H1 (cell line): Measurements from ENCODE around the gene ASZ1. TPM values are rescaled to one million over a fixed set of nuclear protein-coding genes. Genes with fewer than 3 reads are reported as not detected.

Experiments used
- CBX8 ChIP-seq: fragments of 300-800, 300-1000 bp; sonication (generic); IDR thresholded peaks from 2 replicates; pipeline ENCODE4 v1.7.1; 2016; ENCODE audit warnings: low read depth, low read length, borderline replicate concordance
- NANOG ChIP-seq: IDR thresholded peaks from 2 replicates; pipeline ENCODE4 v1.6.1; 2011; ENCODE audit warnings: low read length, low read depth, mild to moderate bottlenecking, inconsistent platforms; ENCODE audit not compliant: insufficient read depth, poor library complexity, severe bottlenecking
- polyA plus RNA-seq, 7 experiments: library from polyadenylated mRNA; depleted of rRNA in 3 of 7; stranded (reverse) in 5 of 7; unstranded in 2 of 7; fragments of >200 nt in 5 of 7; fragments of 200-250 nt in 2 of 7; gene quantifications; 1 replicate in 5 of 7; 2 replicates in 1 of 7; 4 replicates in 1 of 7; pipeline versions ENCODE4 v1.2.1 to v1.2.3, GENCODE V29; 2011 to 2013; ENCODE audit warnings: missing spikeins in 2 of 7, mixed read lengths in 2 of 7
- total RNA-seq: library from RNA; stranded (reverse); fragmentation: NEBNext Ultra II Directional; extraction: Animal tissue kit (Norgen Biotek cat#: 25700); gene quantifications from 2 replicates; pipeline ENCODE4 v1.2.1, GENCODE V29; 2021

Gene ASZ1
- total and polyA plus RNA-seq, 2 of the 8 experiments (the other 6 are each of a cell fraction or from before 2014, with no cell fraction given), result not detected

DNA sequence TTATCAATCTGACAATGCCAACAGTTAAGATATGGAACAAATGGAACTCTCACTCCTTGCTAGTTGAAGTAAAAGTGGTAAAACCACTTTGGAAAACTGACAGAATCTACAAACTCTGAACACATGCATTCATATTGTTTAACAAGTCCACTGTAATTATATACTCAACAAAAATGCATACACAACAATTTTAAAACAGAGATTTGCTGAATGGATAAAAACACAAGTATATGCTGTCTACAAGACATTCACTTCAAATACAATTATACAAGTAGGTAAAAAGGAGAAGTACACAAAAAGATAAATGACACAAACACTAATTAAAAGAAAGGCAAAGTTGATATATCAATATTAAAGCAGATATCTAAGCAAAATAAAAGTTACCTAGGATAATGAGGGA is 95.3 kb downstream of the ASZ1 start (continued):
- no peak for TF ChIP-seq CBX8
- no peak for TF ChIP-seq NANOG
